WTC11 (cell line): ENCODE data around the gene DLGAP4. TPM values are rescaled to one million over a fixed set of nuclear protein-coding genes. Genes with fewer than 3 reads are reported as not detected.

Experiments used
- ATAC-seq: fragments of 200-7000 bp; cut with Tn5 transposase; 2 replicates; pipeline ENCODE4 v1.10.0; 2021; ENCODE audit warnings: mild to moderate bottlenecking, moderate library complexity
- CTCF ChIA-PET: fragments of 300-600 bp; sonication (Branson Sonifier 250); formaldehyde crosslinking; loops from one replicate; lab custom pipeline; 2021; ENCODE audit warnings: antibody characterized with exemption; lab: Charles Lee
- POLR2A ChIA-PET: fragments of 350-600 bp; sonication (Branson Sonifier 250); formaldehyde crosslinking; loops from one replicate; lab custom pipeline; 2021; ENCODE audit warnings: antibody characterized with exemption; lab: Charles Lee
- DNase-seq: peaks from one replicate; pipeline ENCODE4 v3.0.0; 2021; ENCODE audit warnings: low spot score
- H3K27ac Mint-ChIP-seq: 2 replicates; pipeline ENCODE4 v1.8.0; 2021; ENCODE audit warnings: mixed read lengths
- H3K27me3 Mint-ChIP-seq: 2 replicates; pipeline ENCODE4 v1.8.0; 2021; ENCODE audit warnings: low read depth, mild to moderate bottlenecking, moderate library complexity, mixed read lengths
- H3K36me3 Mint-ChIP-seq: 2 replicates; pipeline ENCODE4 v1.8.0; 2021; ENCODE audit warnings: mixed read lengths
- H3K4me1 Mint-ChIP-seq: 2 replicates; pipeline ENCODE4 v1.8.0; 2022; ENCODE audit warnings: mixed read lengths
- H3K4me3 Mint-ChIP-seq: 2 replicates; pipeline ENCODE4 v1.8.0; 2021; ENCODE audit warnings: mild to moderate bottlenecking, moderate library complexity, mixed read lengths
- H3K9me3 Mint-ChIP-seq: 2 replicates; pipeline ENCODE4 v1.8.0; 2021; ENCODE audit warnings: mixed read lengths
- ATF3 ChIP-seq: sonication (generic); formaldehyde crosslinking; conservative IDR thresholded peaks from 2 replicates; pipeline ENCODE4 v1.8.1; 2022; ENCODE audit warnings: mild to moderate bottlenecking, missing genetic modification reagents
- E2F4 ChIP-seq: sonication (generic); formaldehyde crosslinking; IDR thresholded peaks from 2 replicates; pipeline ENCODE4 v1.8.1; 2022; ENCODE audit warnings: low read depth, mild to moderate bottlenecking, moderate library complexity, missing genetic modification reagents, borderline replicate concordance
- ETV6 ChIP-seq: sonication (generic); formaldehyde crosslinking; IDR thresholded peaks from 2 replicates; pipeline ENCODE4 v1.8.1; 2022; ENCODE audit warnings: mild to moderate bottlenecking, missing genetic modification reagents
- HMGXB4 ChIP-seq: sonication (generic); formaldehyde crosslinking; IDR thresholded peaks from 2 replicates; pipeline ENCODE4 v1.8.1; 2023; ENCODE audit warnings: mild to moderate bottlenecking, moderate library complexity, missing genetic modification reagents
- MYBL2 ChIP-seq: sonication (generic); formaldehyde crosslinking; IDR thresholded peaks from 2 replicates; pipeline ENCODE4 v1.8.1; 2023; ENCODE audit warnings: mild to moderate bottlenecking, moderate library complexity, missing genetic modification reagents
- RORB ChIP-seq: fragments of 250-450 bp; sonication (Bioruptor Pico); IDR thresholded peaks from 2 replicates; pipeline ENCODE4 v1.9.0; 2021; ENCODE audit warnings: mild to moderate bottlenecking
- SMAD3 ChIP-seq: sonication (generic); formaldehyde crosslinking; IDR thresholded peaks from 2 replicates; pipeline ENCODE4 v1.8.0; 2022; ENCODE audit warnings: missing genetic modification reagents, mild to moderate bottlenecking, borderline replicate concordance
- USF1 ChIP-seq: sonication (generic); formaldehyde crosslinking; IDR thresholded peaks from 2 replicates; pipeline ENCODE4 v1.8.0; 2022; ENCODE audit warnings: mild to moderate bottlenecking, missing genetic modification reagents
- ZNF138 ChIP-seq: sonication (generic); formaldehyde crosslinking; conservative IDR thresholded peaks from 2 replicates; pipeline ENCODE4 v1.8.1; 2022; ENCODE audit warnings: mild to moderate bottlenecking, moderate library complexity, missing genetic modification reagents
- ZNF423 ChIP-seq: fragments of 250-450 bp; sonication (Bioruptor Pico); IDR thresholded peaks from 2 replicates; pipeline ENCODE4 v2.1.2; 2022; ENCODE audit warnings: mild to moderate bottlenecking, moderate library complexity
- ZNF425 ChIP-seq: fragments of 250-450 bp; sonication (Bioruptor Pico); conservative IDR thresholded peaks from 2 replicates; pipeline ENCODE4 v1.9.0; 2021; ENCODE audit warnings: mild to moderate bottlenecking
- ZSCAN18 ChIP-seq: fragments of 250-450 bp; sonication (Bioruptor Pico); IDR thresholded peaks from 2 replicates; pipeline ENCODE4 v2.1.2; 2022; ENCODE audit warnings: mild to moderate bottlenecking, moderate library complexity
- total RNA-seq: library from RNA; stranded (reverse); gene quantifications from 3 replicates; pipeline ENCODE4 v1.2.3, GENCODE V29; 2021

DLGAP4 gene
- total RNA-seq, 1 experiment from 2014 or later: 52.6 TPM

GRCh38 chr20:36298061-36298460 lies 8.1 kb upstream of the DLGAP4 start:
- no peak overlapping the region for H3K4me3 Mint-ChIP-seq
- H3K36me3 Mint-ChIP-seq: no peaks in the 10 kb centered on the region
- CTCF ChIA-PET: interaction anchor here (1.3 to 2.1 kb wide), 2 partner anchors 95 to 102 kb away, joined by 3 to 7 read pairs; no protein-coding TSS in a partner anchor
- peaks cover 2% of the 10 kb centered on the region; the same call in 1 of the 2 replicates for H3K4me1 Mint-ChIP-seq
- H3K27me3 Mint-ChIP-seq: peaks cover 2% of the 10 kb centered on the region; the same call in 1 of the 2 replicates
- no peak for TF ChIP-seq RORB (CRISPR knock-in tag)
- no peak for TF ChIP-seq HMGXB4
- no peak for TF ChIP-seq E2F4 (CRISPR knock-in tag)
- TF ChIP-seq ETV6 (CRISPR knock-in tag): no peak
- TF ChIP-seq SMAD3 (CRISPR knock-in tag): no peak
- TF ChIP-seq ATF3: no peak
- TF ChIP-seq ZNF425 (CRISPR knock-in tag): no peak
- no peak for TF ChIP-seq MYBL2 (CRISPR knock-in tag)
- no peak for TF ChIP-seq ZSCAN18
- H3K9me3 Mint-ChIP-seq: no peaks in the 10 kb centered on the region
- DNase-seq (no peak), ATAC-seq (no peak)
- no peak overlapping the region for H3K27ac Mint-ChIP-seq
- POLR2A ChIA-PET: no interaction called here

- POLR2A ChIA-PET: no interaction called here
- peaks cover 7% of the 10 kb centered on the region for H3K27me3 Mint-ChIP-seq
- peaks cover 6% of the 10 kb centered on the region; the same call in 1 of the 2 replicates for H3K4me1 Mint-ChIP-seq
- DNase-seq (no peak), ATAC-seq (no peak)
- TF ChIP-seq ZNF423 (CRISPR knock-in tag) (no peak), ZNF138 (CRISPR knock-in tag) (no peak), RORB (CRISPR knock-in tag) (no peak), HMGXB4 (no peak), USF1 (CRISPR knock-in tag) (no peak)
- no peaks in the 10 kb centered on the region for H3K36me3 Mint-ChIP-seq
- CTCF ChIA-PET: interaction anchor here (1.3 to 2.1 kb wide), 2 partner anchors 96 to 101 kb away, joined by 3 to 7 read pairs; no protein-coding TSS in a partner anchor
- no peak overlapping the region for H3K4me3 Mint-ChIP-seq
- H3K9me3 Mint-ChIP-seq: no peaks in the 10 kb centered on the region
- no peak overlapping the region for H3K27ac Mint-ChIP-seq
These were observed 7.3 kb upstream of the DLGAP4 start for GRCh38 chr20:36298795-36299339.
